GDM1 (cell line): Measurements from ENCODE around the gene FUT3.
"Not testable (repeated sequence)": the region's sequence is repeated elsewhere in the genome, so short reads cannot be mapped to it uniquely, and the experiment has no call there.

Source experiments
- DNase-seq: peaks from one replicate; lab custom pipeline; 2025; lab: John Stamatoyannopoulos, UW

FUT3 gene

GRCh38 chr19:5881543-5882299 is 30.5 kb upstream of the FUT3 start:
- no peak for DNase-seq

GRCh38 chr19:5880604-5881078 is 29.4 kb upstream of the FUT3 start:
- no peak for DNase-seq

DNA sequence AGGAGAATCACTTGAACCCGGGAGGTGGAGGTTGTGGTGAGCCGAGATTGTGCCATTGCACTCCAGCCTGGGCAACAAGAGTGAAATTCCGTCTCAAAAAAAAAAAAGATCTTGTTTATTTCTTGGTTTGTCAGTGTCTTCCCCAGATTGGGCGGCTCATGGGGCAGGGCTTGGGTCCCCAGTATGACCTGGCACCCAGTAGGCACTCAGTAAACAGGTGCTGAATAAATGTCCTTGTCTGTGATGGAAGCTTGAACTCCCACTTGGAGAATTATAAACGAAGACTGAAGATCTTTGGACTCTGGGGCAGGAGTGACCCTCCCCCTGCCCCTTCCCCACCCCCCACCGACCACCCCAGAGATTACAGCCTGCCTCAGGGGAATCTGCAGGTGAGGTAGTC is 28.9 kb upstream of the FUT3 start:
- no peak for DNase-seq

- no peak for DNase-seq
Measured at GRCh38 chr19:5877882-5878281, 26.6 kb upstream of the FUT3 start.

DNA sequence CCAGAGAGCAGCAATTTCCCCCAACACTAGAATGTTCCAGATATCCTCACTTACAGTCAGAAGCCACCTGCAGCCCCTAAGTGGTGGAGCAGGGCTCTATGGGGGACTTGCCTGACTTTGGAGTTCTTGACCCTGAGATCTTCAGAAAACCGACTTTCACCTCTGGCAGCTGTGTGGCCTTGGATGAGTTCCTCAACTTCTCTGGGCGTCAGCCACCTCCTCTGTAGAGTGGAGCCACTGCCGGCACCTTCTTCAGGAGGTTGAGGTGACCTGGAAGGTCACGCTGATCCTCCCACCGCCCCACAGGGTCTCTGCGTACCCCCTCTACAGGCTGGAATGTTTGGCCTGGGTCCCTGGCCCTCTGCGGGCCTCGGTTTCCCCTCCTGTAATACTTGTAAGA is 26.2 kb upstream of the FUT3 start:
- DNase-seq, result no peak

- not testable (repeated sequence) for DNase-seq
Measured at GRCh38 chr19:5874496-5874895, 23.2 kb upstream of the FUT3 start.

DNA sequence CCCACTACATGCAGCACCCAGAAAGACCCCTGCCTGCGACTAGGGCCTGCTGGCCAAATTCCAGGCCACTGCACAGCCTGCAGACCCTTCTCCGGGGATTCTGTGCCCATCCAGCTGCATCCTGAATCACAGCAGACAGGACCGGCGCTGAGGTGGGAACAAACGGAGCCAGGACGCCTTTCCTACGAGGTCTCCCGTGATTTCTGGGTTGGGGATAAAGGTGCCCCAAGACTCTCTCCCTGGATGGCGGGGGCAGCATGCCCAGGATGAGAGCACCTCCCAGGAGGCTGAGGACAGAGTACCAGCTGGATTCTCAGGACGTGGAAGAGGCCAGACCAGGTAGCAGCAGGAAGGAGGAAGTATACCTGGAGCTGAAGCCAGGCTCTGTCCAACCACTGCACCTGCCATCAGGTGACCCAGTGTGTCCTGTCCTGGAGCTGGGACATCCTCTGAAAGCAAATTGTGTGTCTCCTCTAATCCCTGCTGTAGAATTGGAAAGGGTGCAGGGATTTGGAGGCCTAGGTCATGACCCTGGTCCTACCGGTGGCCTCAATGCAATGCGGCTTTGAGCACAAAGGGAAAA is 22.5 kb upstream of the FUT3 start:
- no peak for DNase-seq

DNA sequence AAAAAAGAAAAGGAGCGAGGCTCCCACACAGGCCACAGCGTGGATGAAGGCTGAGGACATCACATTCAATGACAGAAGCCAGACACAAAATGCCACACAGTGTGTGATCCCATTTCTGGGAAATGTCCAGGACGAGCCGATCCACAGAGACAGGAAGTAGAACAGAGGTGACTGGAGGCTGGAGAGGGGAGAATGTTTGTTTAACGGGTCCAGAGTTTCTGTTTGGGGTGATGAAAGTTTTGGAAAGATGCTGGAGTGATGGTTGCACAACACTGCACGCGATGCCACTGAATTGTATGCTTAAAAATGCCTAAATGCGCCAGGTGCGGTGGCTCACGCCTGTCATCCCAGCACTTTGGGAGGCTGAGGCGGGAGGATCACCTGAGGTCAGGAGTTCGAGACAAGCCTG is 19.7 kb upstream of the FUT3 start:
- DNase-seq, result no peak

- DNase-seq, result no peak
Measured at GRCh38 chr19:5867201-5868136, 16.2 kb upstream of the FUT3 start.

DNA sequence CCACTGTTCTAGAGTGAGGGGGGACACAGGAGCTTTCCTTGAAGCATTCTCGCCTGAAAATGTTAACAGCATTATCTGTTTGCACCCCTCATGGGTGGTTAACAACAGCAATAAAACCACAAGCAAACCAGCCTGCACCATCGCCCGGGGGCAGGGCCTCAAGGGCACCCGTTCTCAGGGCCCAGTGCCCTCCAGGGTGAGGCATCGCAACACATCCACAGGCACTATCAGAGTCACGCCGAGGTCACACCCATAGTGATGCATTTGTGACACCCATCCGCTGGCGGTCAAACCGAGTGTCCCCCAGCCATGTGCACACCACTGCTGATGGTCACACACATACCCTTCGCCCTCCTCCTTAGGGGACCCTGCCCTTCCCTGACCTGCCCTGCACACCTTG is 14.5 kb upstream of the FUT3 start:
- DNase-seq, result no peak

DNA sequence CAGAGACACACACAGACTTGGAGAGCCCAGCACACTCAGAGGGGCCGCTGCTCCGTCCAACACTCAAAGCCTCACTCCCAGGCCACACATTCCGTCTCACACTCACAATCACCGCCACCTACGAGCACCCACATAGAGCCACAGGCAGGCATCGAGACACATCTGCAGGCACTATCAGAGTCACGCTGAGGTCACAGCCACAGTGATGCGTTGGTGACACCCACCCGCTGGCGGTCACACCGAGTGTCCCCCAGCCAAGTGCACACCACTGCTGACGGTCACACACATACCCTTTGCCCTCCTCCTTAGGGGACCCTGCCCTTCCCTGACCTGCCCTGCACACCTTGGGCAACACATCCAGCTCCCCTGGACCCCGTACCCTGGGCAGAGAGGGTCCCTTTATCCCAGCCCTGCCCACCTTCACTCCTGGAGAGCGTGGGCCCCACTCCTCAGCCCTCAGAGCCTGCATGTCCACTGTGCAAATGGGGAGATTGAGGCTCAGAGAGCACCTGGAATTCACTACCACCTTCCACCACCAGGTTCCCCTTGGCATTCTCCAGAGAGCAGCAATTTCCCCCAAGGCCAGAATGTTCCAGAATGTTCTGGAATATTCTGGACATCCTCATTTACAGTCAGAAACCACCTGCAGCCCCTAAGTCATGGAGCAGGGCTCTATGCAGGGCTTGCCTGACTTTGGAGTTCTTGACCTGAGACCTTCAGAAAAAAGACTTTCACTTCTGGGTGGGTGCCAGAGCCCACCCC is 13.7 kb upstream of the FUT3 start:
- DNase-seq, result no peak

GRCh38 chr19:5864013-5864720 is 12.9 kb upstream of the FUT3 start:
- no peak for DNase-seq

DNA sequence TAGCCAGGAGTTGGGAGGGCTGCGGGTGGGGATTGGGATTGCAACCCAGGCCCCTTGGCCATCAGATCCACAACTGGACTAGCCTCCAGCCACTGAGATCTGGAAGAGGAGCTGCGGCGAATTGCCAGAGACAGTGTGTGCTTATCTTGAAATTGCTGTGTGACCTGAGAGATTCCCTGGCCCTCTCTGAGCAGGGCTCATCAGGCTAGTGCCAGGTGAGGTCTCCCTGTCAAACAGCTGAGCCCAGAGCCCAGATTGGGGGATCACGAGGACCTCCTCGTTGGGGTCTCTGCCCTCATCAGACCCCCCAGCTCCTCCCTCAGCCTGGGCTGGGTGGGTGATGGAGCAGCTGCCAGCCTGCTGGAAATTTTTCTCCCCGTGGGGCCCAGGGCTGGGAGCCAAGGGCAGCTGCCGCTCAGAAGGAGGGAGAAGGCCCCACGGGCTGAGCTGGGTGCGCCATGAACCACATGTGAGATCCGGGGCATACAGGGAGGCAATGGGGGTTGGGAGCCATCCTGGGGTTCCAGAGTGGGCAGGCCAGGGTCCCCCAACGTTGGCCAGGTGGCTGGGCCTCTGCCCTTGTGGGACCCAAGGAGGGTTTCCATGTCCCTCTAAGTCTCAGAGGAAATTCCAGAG is 11.9 kb upstream of the FUT3 start:
- no peak for DNase-seq

DNA sequence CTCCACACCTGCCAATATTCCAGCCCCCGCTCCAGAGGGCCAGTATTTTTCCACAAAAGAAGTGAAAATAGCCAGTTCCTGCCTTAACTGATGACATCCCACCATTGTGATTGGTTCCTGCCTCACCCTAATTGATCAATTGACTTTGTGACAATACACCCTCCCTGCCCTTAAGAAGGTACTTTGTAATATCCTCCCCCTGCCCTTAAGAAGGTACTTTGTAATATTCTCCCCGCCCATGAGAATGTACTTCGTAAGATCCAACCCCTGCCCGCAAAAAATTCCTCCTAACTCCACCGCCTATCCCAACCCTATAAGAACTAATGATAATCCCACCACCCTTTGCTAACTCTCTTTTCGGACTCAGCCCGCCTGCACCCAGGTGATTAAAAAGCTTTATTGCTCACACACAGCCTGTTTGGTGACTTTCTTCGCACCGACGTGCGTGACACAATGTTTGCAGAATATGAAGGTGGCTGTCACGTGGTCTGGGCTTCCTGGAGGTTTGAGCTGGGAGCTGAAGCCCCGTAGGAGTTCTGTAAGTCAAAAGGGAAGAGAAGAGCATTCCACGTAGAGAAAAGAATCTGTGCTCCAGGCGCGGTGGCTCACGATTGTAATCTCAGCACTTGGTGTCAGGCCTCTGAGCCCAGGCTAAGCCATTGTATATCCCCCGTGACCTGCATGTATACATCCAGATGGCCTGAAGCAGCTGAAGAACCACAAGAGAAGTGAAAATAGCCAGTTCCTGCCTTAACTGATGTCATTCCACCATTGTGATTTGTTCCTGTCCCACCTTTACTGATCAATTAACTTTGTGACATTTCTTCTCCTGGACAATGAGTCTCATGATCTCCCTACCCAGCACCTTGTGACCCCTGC is 6.2 kb upstream of the FUT3 start:
- DNase-seq, result no peak

- not testable (repeated sequence) for DNase-seq
Measured at GRCh38 chr19:5855151-5855550, 3.9 kb upstream of the FUT3 start.

DNA sequence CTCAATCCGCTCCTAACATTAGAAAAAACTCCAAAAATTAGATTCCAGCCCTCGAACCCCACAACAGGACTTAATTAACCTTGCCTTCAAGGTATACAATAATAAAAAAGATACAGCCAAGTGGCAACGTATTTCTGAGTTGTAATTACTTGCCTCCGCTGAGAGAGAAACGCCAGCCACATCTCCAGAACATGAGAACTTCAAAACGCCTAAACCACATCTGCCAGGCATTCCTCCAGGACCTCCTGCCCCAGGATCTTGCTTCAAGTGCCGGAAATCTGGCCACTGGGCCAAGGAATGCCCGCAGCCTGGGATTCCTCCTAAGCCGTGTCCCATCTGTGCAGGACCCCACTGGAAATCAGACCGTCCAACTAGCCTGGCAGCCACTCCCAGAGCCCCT is 2.9 kb upstream of the FUT3 start:
- DNase-seq, result not testable (repeated sequence)

GRCh38 chr19:5850743-5851293 is 431 bp downstream of the FUT3 start:
- DNase-seq, result no peak

DNA sequence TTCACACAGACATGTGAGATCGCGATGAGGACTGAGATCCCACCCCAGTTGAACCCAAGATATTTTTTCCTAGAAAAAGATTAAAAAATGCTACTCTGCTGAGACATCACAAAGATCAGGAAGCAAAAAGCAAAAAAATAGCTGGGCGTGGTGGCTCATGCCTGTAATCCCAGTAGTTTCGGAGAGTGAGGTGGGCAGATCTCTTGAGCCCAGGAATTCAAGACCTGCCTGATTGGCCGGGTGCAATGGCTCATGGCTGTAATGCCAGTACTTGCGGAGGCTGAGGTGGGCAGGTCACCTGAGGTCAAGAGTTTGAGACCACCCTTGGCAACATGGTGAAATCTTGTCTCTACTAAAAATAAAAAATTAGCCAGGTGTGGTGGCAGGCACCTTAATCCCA is 1.1 kb downstream of the FUT3 start:
- no peak for DNase-seq

- DNase-seq, result not testable (repeated sequence)
Measured at GRCh38 chr19:5848621-5849020, 2.6 kb downstream of the FUT3 start.
